Uterus (tissue), 2 donors: Measurements from ENCODE around the gene MAP2K4.

Source experiments
- POLR2A ChIP-seq, 2 donors: fragments of 450-650 bp; IDR thresholded peaks; one replicate each; pipeline ENCODE4 v1.6.1; 2016; ENCODE audit warnings: antibody characterized with exemption in 2 of 2, mild to moderate bottlenecking in 1 of 2, moderate library complexity in 1 of 2
- TF ChIP-seq, protein P1 (sequence below), 4 experiments: fragments of 200-600 bp in 2 of 4; fragments of 450-650 bp in 2 of 4; sonication (generic) in 2 of 4; IDR thresholded peaks; one replicate each; pipeline ENCODE4 v1.5.1; 2016 to 2019; ENCODE audit warnings: antibody characterized with exemption in 4 of 4, mild to moderate bottlenecking in 2 of 4, moderate library complexity in 1 of 4

DNA sequence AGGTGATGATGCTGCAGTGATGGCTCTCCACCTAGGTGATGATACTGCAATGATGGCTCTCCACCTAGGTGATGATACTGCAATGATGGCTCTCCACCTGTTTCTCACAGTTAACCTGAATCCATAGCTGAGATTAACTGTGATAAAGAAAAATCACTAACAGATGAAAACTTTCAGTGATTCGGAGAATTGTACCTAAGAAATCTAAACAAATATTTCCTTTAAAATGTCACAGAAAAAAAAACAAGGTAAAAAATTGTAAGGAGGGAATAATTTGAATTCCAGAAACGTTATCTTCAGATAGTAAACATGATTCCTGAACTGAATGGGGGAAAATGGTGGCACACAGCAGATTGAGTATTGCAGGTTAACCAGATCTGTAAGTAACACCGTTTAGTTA, 113.4 kb downstream of the MAP2K4 start:
- TF ChIP-seq, protein P1, sequence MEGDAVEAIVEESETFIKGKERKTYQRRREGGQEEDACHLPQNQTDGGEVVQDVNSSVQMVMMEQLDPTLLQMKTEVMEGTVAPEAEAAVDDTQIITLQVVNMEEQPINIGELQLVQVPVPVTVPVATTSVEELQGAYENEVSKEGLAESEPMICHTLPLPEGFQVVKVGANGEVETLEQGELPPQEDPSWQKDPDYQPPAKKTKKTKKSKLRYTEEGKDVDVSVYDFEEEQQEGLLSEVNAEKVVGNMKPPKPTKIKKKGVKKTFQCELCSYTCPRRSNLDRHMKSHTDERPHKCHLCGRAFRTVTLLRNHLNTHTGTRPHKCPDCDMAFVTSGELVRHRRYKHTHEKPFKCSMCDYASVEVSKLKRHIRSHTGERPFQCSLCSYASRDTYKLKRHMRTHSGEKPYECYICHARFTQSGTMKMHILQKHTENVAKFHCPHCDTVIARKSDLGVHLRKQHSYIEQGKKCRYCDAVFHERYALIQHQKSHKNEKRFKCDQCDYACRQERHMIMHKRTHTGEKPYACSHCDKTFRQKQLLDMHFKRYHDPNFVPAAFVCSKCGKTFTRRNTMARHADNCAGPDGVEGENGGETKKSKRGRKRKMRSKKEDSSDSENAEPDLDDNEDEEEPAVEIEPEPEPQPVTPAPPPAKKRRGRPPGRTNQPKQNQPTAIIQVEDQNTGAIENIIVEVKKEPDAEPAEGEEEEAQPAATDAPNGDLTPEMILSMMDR (IDR thresholded peaks at IDR 0.05) = no peak
- no peak for TF ChIP-seq POLR2A (IDR thresholded peaks at IDR 0.05)
